22Rv1 (cell line): ENCODE results near the gene HDDC2.

ENCODE experiments used
- ZFX ChIP-seq: fragments of 450-650 bp; IDR thresholded peaks from 2 replicates; pipeline ENCODE4 v1.6.1; 2017; ENCODE audit warnings: antibody characterized with exemption, borderline replicate concordance
- TF ChIP-seq, protein P1 (sequence below): fragments of 450-650 bp; IDR thresholded peaks from 2 replicates; pipeline ENCODE4 v1.5.1; 2017; ENCODE audit warnings: mild to moderate bottlenecking

DNA sequence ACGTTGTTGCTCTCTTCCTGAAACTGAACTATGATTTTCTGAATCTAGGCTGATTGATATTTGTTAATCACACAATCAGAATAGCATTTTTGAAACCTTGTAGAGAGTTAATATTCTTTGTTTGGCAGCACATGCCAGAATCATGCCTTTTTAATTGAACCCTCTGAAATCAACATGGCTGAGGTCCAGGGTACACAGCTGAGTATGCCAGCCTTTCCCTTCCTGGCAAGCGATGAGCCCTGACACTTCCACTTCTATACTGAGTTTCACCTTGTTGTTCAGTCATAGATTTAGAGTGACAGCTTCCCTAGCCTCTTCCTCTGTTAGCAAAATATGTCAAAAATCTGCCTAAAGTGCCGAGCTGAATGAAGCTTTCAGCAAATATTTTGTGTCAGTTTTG, 6.8 kb downstream of the HDDC2 start:
- TF ChIP-seq, protein P1, sequence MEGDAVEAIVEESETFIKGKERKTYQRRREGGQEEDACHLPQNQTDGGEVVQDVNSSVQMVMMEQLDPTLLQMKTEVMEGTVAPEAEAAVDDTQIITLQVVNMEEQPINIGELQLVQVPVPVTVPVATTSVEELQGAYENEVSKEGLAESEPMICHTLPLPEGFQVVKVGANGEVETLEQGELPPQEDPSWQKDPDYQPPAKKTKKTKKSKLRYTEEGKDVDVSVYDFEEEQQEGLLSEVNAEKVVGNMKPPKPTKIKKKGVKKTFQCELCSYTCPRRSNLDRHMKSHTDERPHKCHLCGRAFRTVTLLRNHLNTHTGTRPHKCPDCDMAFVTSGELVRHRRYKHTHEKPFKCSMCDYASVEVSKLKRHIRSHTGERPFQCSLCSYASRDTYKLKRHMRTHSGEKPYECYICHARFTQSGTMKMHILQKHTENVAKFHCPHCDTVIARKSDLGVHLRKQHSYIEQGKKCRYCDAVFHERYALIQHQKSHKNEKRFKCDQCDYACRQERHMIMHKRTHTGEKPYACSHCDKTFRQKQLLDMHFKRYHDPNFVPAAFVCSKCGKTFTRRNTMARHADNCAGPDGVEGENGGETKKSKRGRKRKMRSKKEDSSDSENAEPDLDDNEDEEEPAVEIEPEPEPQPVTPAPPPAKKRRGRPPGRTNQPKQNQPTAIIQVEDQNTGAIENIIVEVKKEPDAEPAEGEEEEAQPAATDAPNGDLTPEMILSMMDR = no peak
- TF ChIP-seq ZFX = no peak
